DOHH2 (cell line): Measurements from ENCODE around the gene CTLA4.

Experiments used
- EZH2phosphoT487 ChIP-seq: fragments of 200-600 bp; sonication (generic); IDR thresholded peaks from 2 replicates; pipeline ENCODE4 v1.6.1; 2017; ENCODE audit warnings: borderline replicate concordance, mild to moderate bottlenecking, antibody characterized with exemption, low read length, moderate library complexity, mixed read lengths
- TF ChIP-seq, protein P1 (sequence below): fragments of 200-600 bp; sonication (generic); IDR thresholded peaks from one replicate; pipeline ENCODE4 v1.5.1; 2014; ENCODE audit warnings: antibody characterized with exemption, mild to moderate bottlenecking, low read depth, low read length; ENCODE audit not compliant: poor library complexity, severe bottlenecking

DNA sequence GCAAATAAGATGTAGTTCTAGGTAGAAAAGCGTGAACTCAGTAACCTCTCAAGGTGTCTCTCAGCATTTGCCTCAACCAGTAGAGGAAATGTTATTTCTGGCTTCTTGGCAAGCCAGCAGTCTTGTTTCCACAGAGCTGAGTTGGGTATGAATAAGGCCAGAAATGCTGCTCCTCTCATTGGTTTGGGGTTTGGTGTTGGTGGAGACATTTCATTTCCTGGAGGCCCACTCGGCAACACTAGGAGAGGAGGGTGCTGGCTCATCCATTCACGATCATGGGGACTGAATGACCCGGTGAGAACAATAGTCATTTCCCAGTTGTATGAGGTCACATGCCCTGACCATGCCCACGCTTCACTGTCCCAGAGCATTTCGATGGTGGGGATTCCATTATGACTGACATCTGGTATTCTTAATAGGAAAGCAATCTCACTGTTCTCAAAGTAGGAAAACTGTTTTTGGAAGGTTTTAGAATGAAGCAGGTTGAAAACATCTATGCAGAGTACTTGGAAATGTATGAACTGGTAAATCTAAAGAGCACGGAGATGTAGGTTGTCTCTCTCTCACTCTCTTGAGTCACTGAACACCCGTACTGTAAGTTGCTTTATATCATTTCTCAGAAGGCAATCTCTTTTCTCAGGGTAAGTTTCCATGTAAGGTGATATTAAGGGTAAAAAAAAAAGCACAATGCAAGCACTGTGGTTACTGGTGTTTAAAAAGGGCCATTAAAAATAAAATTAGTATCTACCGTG lies 37.1 kb upstream of the CTLA4 start:
- TF ChIP-seq, protein P1, sequence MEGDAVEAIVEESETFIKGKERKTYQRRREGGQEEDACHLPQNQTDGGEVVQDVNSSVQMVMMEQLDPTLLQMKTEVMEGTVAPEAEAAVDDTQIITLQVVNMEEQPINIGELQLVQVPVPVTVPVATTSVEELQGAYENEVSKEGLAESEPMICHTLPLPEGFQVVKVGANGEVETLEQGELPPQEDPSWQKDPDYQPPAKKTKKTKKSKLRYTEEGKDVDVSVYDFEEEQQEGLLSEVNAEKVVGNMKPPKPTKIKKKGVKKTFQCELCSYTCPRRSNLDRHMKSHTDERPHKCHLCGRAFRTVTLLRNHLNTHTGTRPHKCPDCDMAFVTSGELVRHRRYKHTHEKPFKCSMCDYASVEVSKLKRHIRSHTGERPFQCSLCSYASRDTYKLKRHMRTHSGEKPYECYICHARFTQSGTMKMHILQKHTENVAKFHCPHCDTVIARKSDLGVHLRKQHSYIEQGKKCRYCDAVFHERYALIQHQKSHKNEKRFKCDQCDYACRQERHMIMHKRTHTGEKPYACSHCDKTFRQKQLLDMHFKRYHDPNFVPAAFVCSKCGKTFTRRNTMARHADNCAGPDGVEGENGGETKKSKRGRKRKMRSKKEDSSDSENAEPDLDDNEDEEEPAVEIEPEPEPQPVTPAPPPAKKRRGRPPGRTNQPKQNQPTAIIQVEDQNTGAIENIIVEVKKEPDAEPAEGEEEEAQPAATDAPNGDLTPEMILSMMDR, result no peak
- TF ChIP-seq EZH2phosphoT487, result no peak
